GM13976 (cell line): Measurements from ENCODE around the gene GBGT1.
A peak's percentile ranks its signal among the peaks of the same experiment; 100 is the strongest.
"Not testable (repeated sequence)": the region's sequence is repeated elsewhere in the genome, so short reads cannot be mapped to it uniquely, and the experiment has no call there.

ENCODE experiments used
- DNase-seq: peaks from one replicate; pipeline ENCODE4 v3.0.0; 2012; ENCODE audit warnings: low spot score
- in situ Hi-C: fragments of 300-500 bp; cut with MboI; formaldehyde crosslinking; loops from one replicate; pipeline ENCODE4 v1.12.0; 2022; ENCODE audit warnings: low sequenced_read_pairs, mixed read lengths, inconsistent platforms; ENCODE audit not compliant: unreplicated experiment
- TF ChIP-seq, protein P1 (sequence below): IDR thresholded peaks from 2 replicates; pipeline ENCODE4 v1.5.1; 2012; ENCODE audit warnings: borderline replicate concordance, mild to moderate bottlenecking; ENCODE audit not compliant: insufficient read depth; ENCODE audit errors: extremely low read depth, missing control alignments, control extremely low read depth

The GBGT1 gene

GRCh38 chr9:133171161-133171961 lies 7.6 kb upstream of the GBGT1 start:
- in situ Hi-C loops: no loop called here
- peak; percentile 28 for DNase-seq
- TF ChIP-seq, protein P1, sequence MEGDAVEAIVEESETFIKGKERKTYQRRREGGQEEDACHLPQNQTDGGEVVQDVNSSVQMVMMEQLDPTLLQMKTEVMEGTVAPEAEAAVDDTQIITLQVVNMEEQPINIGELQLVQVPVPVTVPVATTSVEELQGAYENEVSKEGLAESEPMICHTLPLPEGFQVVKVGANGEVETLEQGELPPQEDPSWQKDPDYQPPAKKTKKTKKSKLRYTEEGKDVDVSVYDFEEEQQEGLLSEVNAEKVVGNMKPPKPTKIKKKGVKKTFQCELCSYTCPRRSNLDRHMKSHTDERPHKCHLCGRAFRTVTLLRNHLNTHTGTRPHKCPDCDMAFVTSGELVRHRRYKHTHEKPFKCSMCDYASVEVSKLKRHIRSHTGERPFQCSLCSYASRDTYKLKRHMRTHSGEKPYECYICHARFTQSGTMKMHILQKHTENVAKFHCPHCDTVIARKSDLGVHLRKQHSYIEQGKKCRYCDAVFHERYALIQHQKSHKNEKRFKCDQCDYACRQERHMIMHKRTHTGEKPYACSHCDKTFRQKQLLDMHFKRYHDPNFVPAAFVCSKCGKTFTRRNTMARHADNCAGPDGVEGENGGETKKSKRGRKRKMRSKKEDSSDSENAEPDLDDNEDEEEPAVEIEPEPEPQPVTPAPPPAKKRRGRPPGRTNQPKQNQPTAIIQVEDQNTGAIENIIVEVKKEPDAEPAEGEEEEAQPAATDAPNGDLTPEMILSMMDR: no peak

DNA sequence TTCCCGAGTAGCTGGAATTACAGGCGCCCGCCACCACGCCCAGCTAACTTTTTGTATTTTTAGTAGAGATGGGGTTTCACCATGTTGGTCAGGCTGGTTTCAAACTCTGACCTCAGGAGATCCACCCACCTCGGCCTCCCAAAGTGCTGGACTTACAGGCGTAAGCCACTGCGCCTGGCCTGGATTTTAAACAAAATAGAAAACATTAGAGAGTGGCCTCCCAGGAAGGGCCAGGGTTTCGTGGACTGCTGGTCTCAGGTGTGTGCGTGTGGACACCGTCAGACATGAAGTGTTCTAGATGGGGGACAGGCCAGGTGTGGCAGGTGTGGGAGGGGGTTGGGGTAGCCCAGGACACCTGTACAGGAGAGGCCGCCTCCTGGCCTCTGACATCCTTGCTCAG lies 7.0 kb upstream of the GBGT1 start:
- no peak for DNase-seq
- in situ Hi-C loops: no loop called here
- TF ChIP-seq, protein P1: no peak

GRCh38 chr9:133169687-133170086 lies 6.0 kb upstream of the GBGT1 start:
- not testable (repeated sequence) for DNase-seq

DNA sequence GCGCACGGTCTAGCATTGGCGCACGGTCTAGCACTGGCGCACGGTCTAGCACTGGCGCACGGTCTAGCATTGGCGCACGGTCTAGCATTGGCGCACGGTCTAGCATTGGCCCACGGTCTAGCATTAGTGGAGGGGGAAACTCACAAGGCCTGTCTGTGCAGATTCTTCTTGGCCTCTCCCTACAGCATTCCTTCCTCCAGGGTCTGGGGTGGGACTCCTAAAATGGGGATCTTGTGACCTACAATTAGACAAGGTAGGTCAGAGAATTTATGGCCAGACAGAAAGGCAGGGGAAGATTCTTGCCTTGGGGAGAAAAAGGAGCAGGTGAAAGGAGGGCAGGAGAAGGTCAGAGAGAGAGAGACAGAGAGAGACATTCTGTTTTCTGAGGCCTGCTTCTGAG lies 5.4 kb upstream of the GBGT1 start:
- in situ Hi-C loops: no loop called here
- DNase-seq: no peak
- TF ChIP-seq, protein P1: no peak

More at GRCh38 chr9:133169687-133170086, 6.0 kb upstream of the GBGT1 start:
- in situ Hi-C loops: not testable (repeated sequence)

- in situ Hi-C loops: no loop called here
- TF ChIP-seq, protein P1: no peak
- peak; percentile 45 for DNase-seq
These were observed 4.7 kb upstream of the GBGT1 start for GRCh38 chr9:133168432-133168831.

DNA sequence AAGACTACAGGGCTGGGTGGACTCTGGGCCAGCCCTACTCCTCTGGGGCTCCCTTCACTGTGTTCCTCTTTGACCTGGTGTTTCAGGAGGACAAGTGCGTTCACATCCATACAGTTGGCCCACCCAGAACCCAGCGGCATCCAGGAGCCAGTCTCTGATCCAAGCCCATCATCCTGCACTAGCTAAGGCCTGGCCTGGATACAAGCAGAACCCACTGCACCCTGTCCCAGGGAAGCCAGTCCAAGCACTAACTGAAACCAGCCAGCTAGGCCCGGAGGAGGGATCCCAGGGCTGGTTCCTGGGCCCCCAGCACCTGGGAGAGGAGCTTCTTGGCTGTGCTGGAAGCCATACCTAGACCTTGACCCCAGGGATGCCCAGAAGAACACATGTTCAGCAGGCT lies 4.1 kb upstream of the GBGT1 start:
- DNase-seq: no peak
- TF ChIP-seq, protein P1: no peak
- in situ Hi-C loops: no loop called here

DNA sequence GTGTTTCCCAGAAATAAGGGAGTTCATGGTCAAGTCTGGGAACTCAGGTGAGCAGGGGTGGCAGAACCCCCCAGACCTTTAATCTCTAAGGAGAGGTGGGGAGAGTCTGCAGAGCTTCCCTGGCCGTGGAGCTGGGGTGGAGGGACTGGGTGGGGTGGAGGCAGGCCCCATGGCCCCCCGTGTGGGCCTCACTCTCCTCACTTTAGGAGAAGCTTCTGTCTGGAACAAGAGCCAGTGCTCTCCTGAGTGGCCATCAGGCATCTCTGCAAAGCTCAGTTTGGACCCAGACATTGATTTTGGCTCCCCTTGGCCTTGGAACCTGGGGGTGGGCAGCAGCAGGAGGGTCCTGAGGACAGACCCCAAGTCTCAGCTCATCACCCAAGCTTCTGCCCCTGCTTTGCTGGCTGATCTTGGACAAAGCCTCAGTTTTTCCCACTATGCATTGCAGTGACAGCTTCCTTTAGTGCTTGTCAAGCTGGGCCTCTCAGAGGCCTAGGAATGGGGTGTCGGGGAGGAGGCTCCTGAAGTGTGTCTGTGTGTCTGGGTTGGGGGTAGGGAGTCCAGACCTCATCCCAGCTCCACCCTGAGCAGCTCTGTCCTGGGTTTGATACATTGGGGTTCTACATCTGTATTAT lies 3.5 kb upstream of the GBGT1 start:
- DNase-seq: peak; percentile 14
- in situ Hi-C loops: no loop called here
- TF ChIP-seq, protein P1: no peak
